H9 (cell line): ENCODE measurements around the gene FNDC1. TPM values are rescaled to one million over a fixed set of nuclear protein-coding genes. Genes with fewer than 3 reads are reported as not detected.

ENCODE experiments used
- DNase-seq: peaks from one replicate; pipeline ENCODE4 v3.0.0-alpha.2; 2017
- H2AFZ ChIP-seq: one replicate; pipeline ENCODE4 v1.6.1; 2013; ENCODE audit warnings: mild to moderate bottlenecking, low read length, control low read depth, moderate library complexity
- H2AK5ac ChIP-seq: 2 replicates; pipeline ENCODE4 v1.6.1; 2013; ENCODE audit warnings: low read length, control low read depth, mixed read lengths; ENCODE audit not compliant: insufficient read length
- H2BK120ac ChIP-seq: one replicate; pipeline ENCODE4 v1.6.1; 2013; ENCODE audit warnings: low read depth, mild to moderate bottlenecking, low read length, control low read depth, inconsistent platforms; ENCODE audit not compliant: poor library complexity, severe bottlenecking
- H2BK12ac ChIP-seq: 2 replicates; pipeline ENCODE4 v1.6.1; 2013; ENCODE audit warnings: low read length, control low read depth, mixed read lengths, low read depth; ENCODE audit not compliant: insufficient read length
- H2BK15ac ChIP-seq: 2 replicates; pipeline ENCODE4 v1.6.1; 2013; ENCODE audit warnings: low read depth, low read length, control low read depth
- H2BK20ac ChIP-seq: one replicate; pipeline ENCODE4 v1.6.1; 2013; ENCODE audit warnings: low read depth, mild to moderate bottlenecking, low read length, control low read depth, inconsistent platforms; ENCODE audit not compliant: poor library complexity, severe bottlenecking
- H2BK5ac ChIP-seq: 2 replicates; pipeline ENCODE4 v1.6.1; 2013; ENCODE audit warnings: low read length, control low read depth, mixed read lengths; ENCODE audit not compliant: insufficient read length
- H3K14ac ChIP-seq: 2 replicates; pipeline ENCODE4 v1.6.1; 2013; ENCODE audit warnings: low read length, control low read depth; ENCODE audit not compliant: insufficient read depth
- H3K18ac ChIP-seq: 2 replicates; pipeline ENCODE4 v1.6.1; 2013; ENCODE audit warnings: low read depth, mild to moderate bottlenecking, mixed read lengths, low read length, control low read depth; ENCODE audit not compliant: insufficient read length
- H3K23ac ChIP-seq: 2 replicates; pipeline ENCODE4 v1.6.1; 2013; ENCODE audit warnings: low read length, control low read depth, mixed read lengths, low read depth; ENCODE audit not compliant: insufficient read length
- H3K23me2 ChIP-seq: 2 replicates; pipeline ENCODE4 v1.6.1; 2013; ENCODE audit warnings: low read depth, mild to moderate bottlenecking, mixed read lengths, low read length, control low read depth; ENCODE audit not compliant: insufficient read length, poor library complexity, severe bottlenecking
- H3K27ac ChIP-seq: 2 replicates; pipeline ENCODE4 v1.5.1; 2013; ENCODE audit warnings: low read length, control low read depth, mixed read lengths, low read depth; ENCODE audit not compliant: insufficient read length
- H3K27me3 ChIP-seq: 2 replicates; pipeline ENCODE4 v1.6.1; 2013; ENCODE audit warnings: low read length, control low read depth, inconsistent platforms; ENCODE audit not compliant: insufficient read depth
- H3K4ac ChIP-seq: 2 replicates; pipeline ENCODE4 v1.6.1; 2013; ENCODE audit warnings: low read depth, mild to moderate bottlenecking, control low read depth, inconsistent platforms, low read length, moderate library complexity
- H3K4me1 ChIP-seq: 2 replicates; pipeline ENCODE4 v1.6.1; 2013; ENCODE audit warnings: low read length, control low read depth, inconsistent platforms; ENCODE audit not compliant: insufficient read depth
- H3K4me2 ChIP-seq: 2 replicates; pipeline ENCODE4 v1.6.1; 2013; ENCODE audit warnings: low read length, control low read depth, mixed read lengths; ENCODE audit not compliant: insufficient read length, insufficient read depth
- H3K56ac ChIP-seq: 2 replicates; pipeline ENCODE4 v1.6.1; 2013; ENCODE audit warnings: low read depth, mild to moderate bottlenecking, mixed read lengths, low read length, control low read depth; ENCODE audit not compliant: insufficient read length
- H3K79me1 ChIP-seq: 2 replicates; pipeline ENCODE4 v1.6.1; 2013; ENCODE audit warnings: low read depth, mild to moderate bottlenecking, moderate library complexity, low read length, control low read depth, inconsistent platforms; ENCODE audit not compliant: insufficient read depth, poor library complexity, severe bottlenecking
- H3K79me2 ChIP-seq: 2 replicates; pipeline ENCODE4 v1.6.1; 2013; ENCODE audit warnings: low read length, control low read depth, inconsistent platforms; ENCODE audit not compliant: insufficient read depth
- H3K9ac ChIP-seq: 2 replicates; pipeline ENCODE4 v1.6.1; 2013; ENCODE audit warnings: low read length, control low read depth, mixed read lengths; ENCODE audit not compliant: insufficient read length; ENCODE audit errors: extremely low read depth
- H3K9me3 ChIP-seq: one replicate; pipeline ENCODE4 v1.6.1; 2013; ENCODE audit warnings: low read depth, low read length, inconsistent platforms; ENCODE audit not compliant: control insufficient read depth
- H3T11ph ChIP-seq: one replicate; pipeline ENCODE4 v1.6.1; 2013; ENCODE audit warnings: mild to moderate bottlenecking, low read length, control low read depth, inconsistent platforms
- H4K20me1 ChIP-seq: one replicate; pipeline ENCODE4 v1.6.1; 2013; ENCODE audit not compliant: control insufficient read depth, insufficient read length, insufficient read depth
- H4K5ac ChIP-seq: 2 replicates; pipeline ENCODE4 v1.6.1; 2013; ENCODE audit warnings: low read depth, mild to moderate bottlenecking, mixed read lengths, low read length, control low read depth; ENCODE audit not compliant: insufficient read length
- H4K8ac ChIP-seq: replicated peaks from 2 replicates; pipeline ENCODE4 v1.6.1; 2013; ENCODE audit warnings: low read length, control low read depth, mixed read lengths, low read depth; ENCODE audit not compliant: insufficient read length
- H4K91ac ChIP-seq: 2 replicates; pipeline ENCODE4 v1.6.1; 2013; ENCODE audit warnings: low read depth, mild to moderate bottlenecking, moderate library complexity, mixed read lengths, low read length, control low read depth; ENCODE audit not compliant: insufficient read length
- H3K27ac Mint-ChIP-seq, 3 experiments: 2 replicates in 2 of 3; 3 replicates in 1 of 3; pipeline ENCODE4 v1.8.0; 2020 to 2021; ENCODE audit warnings: mixed read lengths in 3 of 3, mild to moderate bottlenecking in 1 of 3, moderate library complexity in 1 of 3
- H3K27me3 Mint-ChIP-seq: 2 replicates; pipeline ENCODE4 v1.8.0; 2021; ENCODE audit warnings: low read depth, mild to moderate bottlenecking, moderate library complexity, mixed read lengths
- H3K36me3 Mint-ChIP-seq, 3 experiments: 2 replicates in 2 of 3; 3 replicates in 1 of 3; pipeline ENCODE4 v1.8.0; 2020 to 2021; ENCODE audit warnings: low read depth in 3 of 3, mixed read lengths in 3 of 3; ENCODE audit not compliant: insufficient read depth in 1 of 3
- H3K4me1 Mint-ChIP-seq, 2 experiments: 2 replicates each; pipeline ENCODE4 v1.8.0; 2020; ENCODE audit warnings: mixed read lengths in 2 of 2
- H3K4me3 Mint-ChIP-seq, 2 experiments: 2 replicates in 1 of 2; 3 replicates in 1 of 2; pipeline ENCODE4 v1.8.0; 2020 to 2021; ENCODE audit warnings: mild to moderate bottlenecking in 2 of 2, mixed read lengths in 2 of 2, moderate library complexity in 1 of 2
- H3K9me3 Mint-ChIP-seq, 2 experiments: 2 replicates in 1 of 2; 3 replicates in 1 of 2; pipeline ENCODE4 v1.8.0; 2020; ENCODE audit warnings: mild to moderate bottlenecking in 2 of 2, mixed read lengths in 2 of 2, moderate library complexity in 1 of 2
- WGBS: extraction: QIAGEN DNeasy Blood & Tissue Kit; methylation state at CpG from one replicate; pipeline ENCODE4 v1.1.7; 2013; ENCODE audit warnings: missing lambda C conversion rate, low lambda C conversion rate, mixed read lengths; ENCODE audit not compliant: insufficient read length; ENCODE audit errors: extremely low coverage; 5-methylcytosine and 5-hydroxymethylcytosine counted together
- total RNA-seq: library from RNA; stranded (reverse); gene quantifications from 2 replicates; pipeline ENCODE4 v1.2.1, GENCODE V29; 2021
- TF ChIP-seq, protein P1 (sequence below): fragments of 200-600 bp; sonication (generic); conservative IDR thresholded peaks from 3 replicates; pipeline ENCODE4 v1.8.0; 2021; ENCODE audit warnings: antibody characterized with exemption, mild to moderate bottlenecking

FNDC1 gene
- total RNA-seq, 1 experiment from 2014 or later = 0.24 TPM

DNA sequence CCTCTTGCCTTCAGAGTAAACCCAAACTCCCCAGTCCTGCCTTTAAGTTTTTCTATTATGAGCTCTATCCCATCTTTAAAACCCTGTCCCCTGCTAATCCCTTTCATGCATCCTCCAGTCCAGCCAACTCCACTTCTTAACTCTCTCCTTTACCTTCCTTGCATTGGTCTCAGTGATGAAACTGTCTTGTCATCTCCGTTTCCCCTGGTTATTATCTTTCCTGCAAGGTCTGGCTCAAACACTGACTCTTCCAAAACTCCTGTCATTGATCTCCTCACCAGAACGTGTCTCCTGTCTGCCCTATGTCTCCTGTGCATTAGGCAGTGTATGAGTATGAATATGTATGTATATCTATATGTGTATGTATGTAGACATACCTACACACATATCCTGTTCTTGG, 11.8 kb upstream of the FNDC1 start:
- Histone ChIP-seq H2BK20ac (no peak overlapping the region), H3K9me3 (peaks cover 4% of the 10 kb centered on the region), H2BK15ac (no peak overlapping the region), H3K23me2 (no peaks in the 10 kb centered on the region), H3K4me1 (no peaks in the 10 kb centered on the region), H2BK5ac (no peak overlapping the region), H4K20me1 (no peaks in the 10 kb centered on the region), H3K27ac (no peak overlapping the region), H4K5ac (no peak overlapping the region), H3K56ac (no peak overlapping the region), H4K91ac (no peak overlapping the region), H3K9ac (no peak overlapping the region), H3K23ac (no peak overlapping the region), H3T11ph (no peak overlapping the region), H2AFZ (no peak overlapping the region), H3K79me1 (no peaks in the 10 kb centered on the region), H3K27me3 (no peaks in the 10 kb centered on the region), H2BK12ac (no peak overlapping the region), H2AK5ac (no peak overlapping the region), H3K79me2 (no peaks in the 10 kb centered on the region), H4K8ac (no peak overlapping the region), H3K4ac (no peak overlapping the region), H3K4me2 (no peak overlapping the region), H2BK120ac (no peak overlapping the region), H3K14ac (no peak overlapping the region), H3K18ac (no peak overlapping the region)
- Mint-ChIP-seq H3K4me3 (no peak overlapping the region), H3K9me3 (peaks cover 21 to 23% of the 10 kb centered on the region in 2 experiments), H3K36me3 (peaks cover 2 to 5% (median 3%) of the 10 kb centered on the region in 3 experiments; a peak in 3 of 7 replicates), H3K27me3 (peaks cover 11% of the 10 kb centered on the region), H3K27ac (no peak overlapping the region), H3K4me1 (no peaks in the 10 kb centered on the region)
- WGBS = no CpG with 5 or more reads among the region's 2 CpGs
- DNase-seq = no peak
- TF ChIP-seq, protein P1, sequence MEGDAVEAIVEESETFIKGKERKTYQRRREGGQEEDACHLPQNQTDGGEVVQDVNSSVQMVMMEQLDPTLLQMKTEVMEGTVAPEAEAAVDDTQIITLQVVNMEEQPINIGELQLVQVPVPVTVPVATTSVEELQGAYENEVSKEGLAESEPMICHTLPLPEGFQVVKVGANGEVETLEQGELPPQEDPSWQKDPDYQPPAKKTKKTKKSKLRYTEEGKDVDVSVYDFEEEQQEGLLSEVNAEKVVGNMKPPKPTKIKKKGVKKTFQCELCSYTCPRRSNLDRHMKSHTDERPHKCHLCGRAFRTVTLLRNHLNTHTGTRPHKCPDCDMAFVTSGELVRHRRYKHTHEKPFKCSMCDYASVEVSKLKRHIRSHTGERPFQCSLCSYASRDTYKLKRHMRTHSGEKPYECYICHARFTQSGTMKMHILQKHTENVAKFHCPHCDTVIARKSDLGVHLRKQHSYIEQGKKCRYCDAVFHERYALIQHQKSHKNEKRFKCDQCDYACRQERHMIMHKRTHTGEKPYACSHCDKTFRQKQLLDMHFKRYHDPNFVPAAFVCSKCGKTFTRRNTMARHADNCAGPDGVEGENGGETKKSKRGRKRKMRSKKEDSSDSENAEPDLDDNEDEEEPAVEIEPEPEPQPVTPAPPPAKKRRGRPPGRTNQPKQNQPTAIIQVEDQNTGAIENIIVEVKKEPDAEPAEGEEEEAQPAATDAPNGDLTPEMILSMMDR = no peak
